Measurements from ENCODE around the gene HIVEP2. TPM values are rescaled to one million over a fixed set of nuclear protein-coding genes. Genes with fewer than 3 reads are reported as not detected.

The HIVEP2 gene
- total RNA-seq, 1 experiment from 2014 or later, result 10.3 TPM

DNA sequence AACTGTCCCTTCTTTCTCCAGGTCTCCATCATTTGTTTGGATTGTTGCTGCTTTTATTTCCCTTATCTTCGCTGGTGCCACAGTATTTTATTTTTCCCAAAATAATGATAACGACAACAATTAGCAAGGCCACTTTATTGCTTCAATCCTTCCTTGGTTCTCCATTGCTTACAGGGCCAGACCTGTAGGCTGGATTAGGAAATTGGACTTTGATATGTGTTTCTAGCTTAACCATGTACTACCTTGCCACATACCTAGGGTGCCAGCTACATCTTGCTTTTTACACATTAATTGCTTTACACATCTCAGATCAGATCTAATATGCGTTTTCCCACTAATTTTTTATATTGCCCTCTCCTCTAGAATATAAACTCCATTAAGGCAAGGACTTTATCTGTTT is 195.4 kb downstream of the HIVEP2 start:
- H3K4me3 ChIP-seq (ENCODE audit: low read depth in 2 of 2, low read length in 2 of 2), result no peak overlapping the region
- ATAC-seq (no peak), DNase-seq (ENCODE audit: low read depth, low spot score) (no peak)
- no peaks in the 10 kb centered on the region for H3K36me3 ChIP-seq (ENCODE audit: control insufficient read depth, insufficient read depth, low read length)
- no peak overlapping the region for H3K27ac ChIP-seq (ENCODE audit: low read length)
- TF ChIP-seq SIN3A (IDR thresholded peaks at IDR 0.05; ENCODE audit: borderline replicate concordance, insufficient read depth, low read depth, low read length) (no peak), POLR2AphosphoS5 (IDR thresholded peaks at IDR 0.05; ENCODE audit: low read depth, low read length) (no peak), TCF7L2 (IDR thresholded peaks at IDR 0.05; ENCODE audit: low read depth, low read length) (no peak)
- TF ChIP-seq, protein P1, sequence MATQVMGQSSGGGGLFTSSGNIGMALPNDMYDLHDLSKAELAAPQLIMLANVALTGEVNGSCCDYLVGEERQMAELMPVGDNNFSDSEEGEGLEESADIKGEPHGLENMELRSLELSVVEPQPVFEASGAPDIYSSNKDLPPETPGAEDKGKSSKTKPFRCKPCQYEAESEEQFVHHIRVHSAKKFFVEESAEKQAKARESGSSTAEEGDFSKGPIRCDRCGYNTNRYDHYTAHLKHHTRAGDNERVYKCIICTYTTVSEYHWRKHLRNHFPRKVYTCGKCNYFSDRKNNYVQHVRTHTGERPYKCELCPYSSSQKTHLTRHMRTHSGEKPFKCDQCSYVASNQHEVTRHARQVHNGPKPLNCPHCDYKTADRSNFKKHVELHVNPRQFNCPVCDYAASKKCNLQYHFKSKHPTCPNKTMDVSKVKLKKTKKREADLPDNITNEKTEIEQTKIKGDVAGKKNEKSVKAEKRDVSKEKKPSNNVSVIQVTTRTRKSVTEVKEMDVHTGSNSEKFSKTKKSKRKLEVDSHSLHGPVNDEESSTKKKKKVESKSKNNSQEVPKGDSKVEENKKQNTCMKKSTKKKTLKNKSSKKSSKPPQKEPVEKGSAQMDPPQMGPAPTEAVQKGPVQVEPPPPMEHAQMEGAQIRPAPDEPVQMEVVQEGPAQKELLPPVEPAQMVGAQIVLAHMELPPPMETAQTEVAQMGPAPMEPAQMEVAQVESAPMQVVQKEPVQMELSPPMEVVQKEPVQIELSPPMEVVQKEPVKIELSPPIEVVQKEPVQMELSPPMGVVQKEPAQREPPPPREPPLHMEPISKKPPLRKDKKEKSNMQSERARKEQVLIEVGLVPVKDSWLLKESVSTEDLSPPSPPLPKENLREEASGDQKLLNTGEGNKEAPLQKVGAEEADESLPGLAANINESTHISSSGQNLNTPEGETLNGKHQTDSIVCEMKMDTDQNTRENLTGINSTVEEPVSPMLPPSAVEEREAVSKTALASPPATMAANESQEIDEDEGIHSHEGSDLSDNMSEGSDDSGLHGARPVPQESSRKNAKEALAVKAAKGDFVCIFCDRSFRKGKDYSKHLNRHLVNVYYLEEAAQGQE (IDR thresholded peaks at IDR 0.05; ENCODE audit: insufficient read depth in 1 of 2, low read depth in 2 of 2, low read length in 1 of 2), result no peak
- TF ChIP-seq, protein P2, sequence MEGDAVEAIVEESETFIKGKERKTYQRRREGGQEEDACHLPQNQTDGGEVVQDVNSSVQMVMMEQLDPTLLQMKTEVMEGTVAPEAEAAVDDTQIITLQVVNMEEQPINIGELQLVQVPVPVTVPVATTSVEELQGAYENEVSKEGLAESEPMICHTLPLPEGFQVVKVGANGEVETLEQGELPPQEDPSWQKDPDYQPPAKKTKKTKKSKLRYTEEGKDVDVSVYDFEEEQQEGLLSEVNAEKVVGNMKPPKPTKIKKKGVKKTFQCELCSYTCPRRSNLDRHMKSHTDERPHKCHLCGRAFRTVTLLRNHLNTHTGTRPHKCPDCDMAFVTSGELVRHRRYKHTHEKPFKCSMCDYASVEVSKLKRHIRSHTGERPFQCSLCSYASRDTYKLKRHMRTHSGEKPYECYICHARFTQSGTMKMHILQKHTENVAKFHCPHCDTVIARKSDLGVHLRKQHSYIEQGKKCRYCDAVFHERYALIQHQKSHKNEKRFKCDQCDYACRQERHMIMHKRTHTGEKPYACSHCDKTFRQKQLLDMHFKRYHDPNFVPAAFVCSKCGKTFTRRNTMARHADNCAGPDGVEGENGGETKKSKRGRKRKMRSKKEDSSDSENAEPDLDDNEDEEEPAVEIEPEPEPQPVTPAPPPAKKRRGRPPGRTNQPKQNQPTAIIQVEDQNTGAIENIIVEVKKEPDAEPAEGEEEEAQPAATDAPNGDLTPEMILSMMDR (IDR thresholded peaks at IDR 0.05), result no peak
- in situ Hi-C loops (cut with HindIII; ENCODE audit: low pct_unique_long_range_greater_than_20kb, low sequenced_read_pairs) (no loop called here), intact Hi-C loops (cut with micrococcal nuclease; ENCODE audit: unreplicated experiment) (no loop called here)
- CTCF ChIA-PET, result no interaction called here
- H3K27me3 ChIP-seq (ENCODE audit: control insufficient read depth, insufficient read depth, low read length), result 0 out of 2 replicates have a peak, but pooled peaks cover 2% of the 10 kb centered on the region
- H3K9me3 ChIP-seq (ENCODE audit: control insufficient read depth, insufficient read depth, low read depth, low read length), result no peaks in the 10 kb centered on the region
- no peaks in the 10 kb centered on the region for H3K4me1 ChIP-seq (ENCODE audit: control insufficient read depth, insufficient read depth, low read length)
- no TSS peak for BruUV-seq (replicated peaks)
- POLR2A ChIA-PET, result no interaction called here

DNA sequence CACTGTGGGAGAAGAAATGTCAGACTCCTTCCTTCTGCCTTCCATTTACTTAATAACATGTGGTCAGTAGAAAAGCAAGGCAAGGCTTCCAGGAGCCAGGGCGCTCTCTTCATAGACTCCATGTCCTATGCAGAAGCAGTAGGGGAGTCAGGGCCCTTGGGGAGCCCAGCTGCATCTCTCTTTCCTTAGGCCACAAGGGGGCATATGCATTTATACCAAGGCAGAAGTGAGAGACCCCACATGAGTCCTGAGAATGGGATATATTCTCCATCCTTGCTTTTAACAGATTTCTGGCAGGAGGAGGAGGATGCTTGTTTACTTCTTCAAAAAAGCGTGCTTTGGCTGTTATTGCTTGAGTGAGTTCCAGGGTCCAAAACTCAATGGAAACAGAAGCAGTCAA is 198.5 kb downstream of the HIVEP2 start:
- Histone ChIP-seq H3K27me3 (ENCODE audit: control insufficient read depth, insufficient read depth, low read length) (0 out of 2 replicates have a peak, but pooled peaks cover 2% of the 10 kb centered on the region), H3K4me3 (ENCODE audit: low read depth in 2 of 2, low read length in 2 of 2) (no peak overlapping the region), H3K9me3 (ENCODE audit: control insufficient read depth, insufficient read depth, low read depth, low read length) (no peaks in the 10 kb centered on the region), H3K27ac (ENCODE audit: low read length) (no peak overlapping the region), H3K4me1 (ENCODE audit: control insufficient read depth, insufficient read depth, low read length) (no peaks in the 10 kb centered on the region), H3K36me3 (ENCODE audit: control insufficient read depth, insufficient read depth, low read length) (no peaks in the 10 kb centered on the region)
- ATAC-seq (peak; percentile 70; the same call in 1 of the 2 replicates), DNase-seq (ENCODE audit: low read depth, low spot score) (no peak)
- in situ Hi-C loops (cut with HindIII; ENCODE audit: low pct_unique_long_range_greater_than_20kb, low sequenced_read_pairs), result no loop called here
- CTCF ChIA-PET, result interaction anchor here (0.6 kb wide), 2 partner anchors 23 to 289 kb away, joined by 3 to 5 read pairs; no protein-coding TSS in a partner anchor
- no TSS peak for BruUV-seq (replicated peaks)
- TF ChIP-seq, protein P2 (IDR thresholded peaks at IDR 0.05), result peak; percentile 48
- no peak for TF ChIP-seq POLR2AphosphoS5 (IDR thresholded peaks at IDR 0.05; ENCODE audit: low read depth, low read length)
- POLR2A ChIA-PET, result no interaction called here
- intact Hi-C loops (cut with micrococcal nuclease; ENCODE audit: unreplicated experiment), result no loop called here

Measured in Panc1 (cell line).